VCaP (cell line): ENCODE measurements around the gene SEC22A.

Source experiments
- H3K27ac ChIP-seq: fragments of 450-650 bp; 2 replicates; pipeline ENCODE4 v1.5.1; 2017
- TF ChIP-seq, protein P1 (sequence below): fragments of 450-650 bp; conservative IDR thresholded peaks from 2 replicates; pipeline ENCODE4 v1.5.1; 2017; ENCODE audit warnings: mild to moderate bottlenecking, moderate library complexity

SEC22A gene

DNA sequence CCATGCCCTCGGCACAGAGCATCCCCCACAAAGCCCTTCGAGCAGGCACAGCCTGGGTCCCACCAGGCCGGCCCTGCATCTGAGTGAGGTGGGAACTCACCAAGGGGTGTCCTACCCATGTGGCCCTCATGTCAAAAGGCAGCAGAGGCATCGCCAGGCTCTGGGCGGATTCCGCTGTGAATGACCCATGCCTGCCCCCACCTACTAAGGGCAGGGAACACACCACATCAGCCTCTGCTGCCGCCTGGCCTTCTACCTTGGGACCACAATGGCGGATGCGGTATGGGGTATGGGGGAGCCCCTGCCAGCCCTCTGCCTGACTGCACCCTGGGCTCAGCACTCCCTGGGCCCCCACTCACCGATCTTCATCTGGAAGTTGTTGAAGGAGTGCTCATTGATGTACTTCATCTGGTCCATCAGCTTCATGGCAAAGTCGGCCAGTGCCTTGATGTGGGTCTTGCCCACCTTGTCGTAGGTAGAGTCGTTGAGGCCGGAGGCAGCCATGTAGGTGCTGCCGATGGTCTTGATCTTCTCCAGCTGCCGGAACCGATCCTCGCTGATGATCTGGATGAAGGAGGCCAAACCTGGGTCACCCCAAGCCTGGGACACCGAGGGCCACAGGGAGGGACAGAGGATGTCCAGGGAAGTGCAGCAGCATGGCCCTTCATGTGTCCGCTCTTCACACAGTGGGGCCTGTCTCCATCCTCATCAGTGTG, 87.8 kb downstream of the SEC22A start:
- H3K27ac ChIP-seq: no peak overlapping the region
- TF ChIP-seq, protein P1, sequence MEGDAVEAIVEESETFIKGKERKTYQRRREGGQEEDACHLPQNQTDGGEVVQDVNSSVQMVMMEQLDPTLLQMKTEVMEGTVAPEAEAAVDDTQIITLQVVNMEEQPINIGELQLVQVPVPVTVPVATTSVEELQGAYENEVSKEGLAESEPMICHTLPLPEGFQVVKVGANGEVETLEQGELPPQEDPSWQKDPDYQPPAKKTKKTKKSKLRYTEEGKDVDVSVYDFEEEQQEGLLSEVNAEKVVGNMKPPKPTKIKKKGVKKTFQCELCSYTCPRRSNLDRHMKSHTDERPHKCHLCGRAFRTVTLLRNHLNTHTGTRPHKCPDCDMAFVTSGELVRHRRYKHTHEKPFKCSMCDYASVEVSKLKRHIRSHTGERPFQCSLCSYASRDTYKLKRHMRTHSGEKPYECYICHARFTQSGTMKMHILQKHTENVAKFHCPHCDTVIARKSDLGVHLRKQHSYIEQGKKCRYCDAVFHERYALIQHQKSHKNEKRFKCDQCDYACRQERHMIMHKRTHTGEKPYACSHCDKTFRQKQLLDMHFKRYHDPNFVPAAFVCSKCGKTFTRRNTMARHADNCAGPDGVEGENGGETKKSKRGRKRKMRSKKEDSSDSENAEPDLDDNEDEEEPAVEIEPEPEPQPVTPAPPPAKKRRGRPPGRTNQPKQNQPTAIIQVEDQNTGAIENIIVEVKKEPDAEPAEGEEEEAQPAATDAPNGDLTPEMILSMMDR: no peak

- TF ChIP-seq, protein P1: no peak
- H3K27ac ChIP-seq: no peak overlapping the region
These were observed 88.6 kb downstream of the SEC22A start for GRCh38 chr3:123290107-123290930.

- TF ChIP-seq, protein P1: no peak
- H3K27ac ChIP-seq: no peak overlapping the region
These were observed 89.2 kb downstream of the SEC22A start for GRCh38 chr3:123290962-123291361.

DNA sequence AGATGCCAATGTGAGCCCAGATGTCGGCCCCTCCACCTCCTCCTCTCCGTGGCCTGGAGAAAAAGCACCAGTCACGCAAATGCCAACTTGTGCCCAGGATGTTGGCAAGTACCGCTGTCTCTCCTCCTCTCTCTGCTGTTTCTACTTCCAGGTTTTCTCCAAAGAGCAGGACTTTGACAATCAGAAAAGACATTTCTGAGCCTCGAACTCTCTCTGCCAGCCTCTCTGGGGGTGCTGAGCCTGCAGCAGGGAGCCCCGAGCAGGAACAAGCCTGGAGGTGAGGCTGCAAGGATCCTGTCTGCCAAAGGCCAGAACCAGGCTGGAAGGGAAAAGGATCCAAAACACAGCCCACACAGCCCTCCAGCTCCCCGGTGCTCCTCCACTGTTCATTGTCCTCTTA, 89.7 kb downstream of the SEC22A start:
- H3K27ac ChIP-seq: no peak overlapping the region
- TF ChIP-seq, protein P1: no peak

DNA sequence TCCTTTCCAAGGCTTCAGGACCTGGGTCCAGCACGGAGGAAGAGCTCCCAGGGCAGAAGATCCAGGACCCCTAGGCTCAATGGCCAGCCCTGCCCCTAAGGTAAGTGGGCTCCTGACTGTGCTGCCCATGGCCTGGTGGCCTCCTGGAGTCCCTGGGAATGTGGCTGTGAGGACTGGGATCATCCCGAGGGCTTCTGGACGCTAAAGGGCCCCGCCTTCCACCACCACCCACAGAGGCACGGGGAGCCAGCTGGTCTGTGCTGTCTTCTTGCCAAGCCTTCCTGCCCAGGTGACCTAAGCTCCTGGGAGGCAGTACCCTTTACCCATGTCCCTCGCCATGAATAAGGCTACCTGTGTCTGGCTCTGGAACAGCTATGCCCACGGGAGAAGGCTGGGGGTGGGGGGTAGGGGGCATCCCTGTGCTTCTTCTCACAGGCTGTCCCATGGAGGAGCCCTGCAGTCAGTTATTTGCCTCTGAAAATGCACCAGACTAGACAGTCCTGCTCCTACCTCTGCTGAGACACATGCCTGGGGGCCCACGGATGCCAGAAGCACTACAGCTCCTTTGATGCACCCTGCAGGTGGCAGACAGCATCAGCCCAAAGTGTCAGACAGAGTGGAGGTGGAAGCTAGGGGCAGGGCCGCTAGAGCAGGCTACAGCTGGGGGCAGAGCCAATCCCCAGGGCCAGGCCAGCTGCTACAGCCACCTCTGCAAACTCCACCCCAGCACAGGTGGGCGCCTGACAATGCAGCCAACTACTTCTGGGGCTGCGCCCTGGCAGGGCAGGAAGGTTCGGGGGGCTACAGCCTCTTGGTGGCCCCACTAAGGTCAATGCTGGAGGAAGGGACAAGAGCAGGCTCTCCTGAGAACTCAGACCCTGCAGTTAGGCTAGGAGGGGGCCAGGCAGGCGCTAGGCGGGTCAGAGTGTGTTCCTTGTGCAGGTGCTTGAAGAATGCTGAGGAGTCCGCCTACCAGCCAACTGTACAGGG, 90.9 kb downstream of the SEC22A start:
- no peak overlapping the region for H3K27ac ChIP-seq
- TF ChIP-seq, protein P1: no peak

DNA sequence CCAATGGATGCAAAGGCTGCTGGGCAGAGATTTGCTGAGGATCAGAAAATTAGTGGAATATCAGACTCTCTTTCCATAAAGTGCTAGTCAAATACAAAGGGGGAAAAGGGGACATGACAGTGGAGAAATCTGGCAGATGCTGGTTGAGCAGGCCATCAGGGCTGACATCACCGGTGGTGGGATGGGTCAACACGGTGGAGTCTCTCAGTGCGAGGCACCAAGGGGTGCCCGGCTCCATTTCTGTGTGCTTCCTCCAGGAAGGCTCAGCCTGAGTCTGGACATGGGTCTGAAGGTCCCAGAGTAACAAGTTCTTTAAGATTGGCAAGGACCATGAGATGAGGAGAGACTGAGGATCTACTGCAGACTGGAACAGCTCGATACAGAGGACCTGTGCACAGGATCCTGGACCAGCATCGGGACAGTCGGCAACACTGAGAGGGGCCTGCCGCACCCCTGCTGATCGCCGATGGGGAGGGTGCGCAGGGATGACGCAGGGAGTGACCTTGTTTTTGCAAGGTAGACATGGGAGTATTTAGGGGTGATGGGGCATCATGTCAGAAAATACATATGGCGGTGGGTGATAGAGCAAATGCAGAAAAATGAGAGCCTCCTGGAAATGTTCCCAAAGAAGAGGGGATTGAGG, 92.7 kb downstream of the SEC22A start:
- H3K27ac ChIP-seq: no peak overlapping the region
- TF ChIP-seq, protein P1: no peak
